GM23248 (cell line): ENCODE results near the gene SLC19A2. TPM values are rescaled to one million over a fixed set of nuclear protein-coding genes. Genes with fewer than 3 reads are reported as not detected.
A peak's percentile ranks its signal among the peaks of the same experiment; 100 is the strongest.
"Not testable (repeated sequence)": the region's sequence is repeated elsewhere in the genome, so short reads cannot be mapped to it uniquely, and the experiment has no call there.

Source experiments
- DNase-seq: peaks from one replicate; pipeline ENCODE4 v3.0.0-alpha.2; 2015
- H2AFZ ChIP-seq: fragments of 200-600 bp; sonication (generic); 2 replicates; pipeline ENCODE4 v1.6.1; 2016; ENCODE audit warnings: antibody characterized with exemption
- H3F3A ChIP-seq: fragments of 200-600 bp; sonication (generic); 2 replicates; pipeline ENCODE4 v1.6.1; 2016; ENCODE audit warnings: mild to moderate bottlenecking, antibody characterized with exemption, mixed run types; ENCODE audit not compliant: insufficient read depth
- H3K27ac ChIP-seq: fragments of 200-600 bp; sonication (generic); 2 replicates; pipeline ENCODE4 v1.5.1; 2016; ENCODE audit warnings: mild to moderate bottlenecking
- H3K27me3 ChIP-seq: fragments of 200-600 bp; sonication (generic); replicated peaks from 2 replicates; pipeline ENCODE4 v1.6.1; 2016; ENCODE audit warnings: mild to moderate bottlenecking; ENCODE audit not compliant: insufficient read depth
- H3K36me3 ChIP-seq: fragments of 200-600 bp; sonication (generic); 2 replicates; pipeline ENCODE4 v1.6.1; 2016; ENCODE audit warnings: low read depth, mild to moderate bottlenecking
- H3K4me1 ChIP-seq: fragments of 200-600 bp; sonication (generic); 2 replicates; pipeline ENCODE4 v1.6.1; 2016; ENCODE audit warnings: mild to moderate bottlenecking; ENCODE audit not compliant: insufficient read depth
- H3K4me2 ChIP-seq: fragments of 200-600 bp; sonication (generic); one replicate; pipeline ENCODE4 v1.6.1; 2016; ENCODE audit warnings: mild to moderate bottlenecking; ENCODE audit not compliant: unreplicated experiment
- H3K4me3 ChIP-seq: fragments of 200-600 bp; sonication (generic); 2 replicates; pipeline ENCODE4 v1.5.1; 2016; ENCODE audit warnings: mild to moderate bottlenecking
- H3K79me2 ChIP-seq: fragments of 200-600 bp; sonication (generic); 2 replicates; pipeline ENCODE4 v1.6.1; 2016; ENCODE audit warnings: mild to moderate bottlenecking; ENCODE audit not compliant: insufficient read depth
- H3K9ac ChIP-seq: fragments of 200-600 bp; sonication (generic); 2 replicates; pipeline ENCODE4 v1.6.1; 2016; ENCODE audit warnings: mild to moderate bottlenecking
- H3K9me2 ChIP-seq: fragments of 200-600 bp; sonication (generic); 2 replicates; pipeline ENCODE4 v1.6.1; 2016; ENCODE audit warnings: mixed run types, mild to moderate bottlenecking, moderate library complexity; ENCODE audit not compliant: insufficient read depth
- H3K9me3 ChIP-seq: fragments of 200-600 bp; sonication (generic); one replicate; pipeline ENCODE4 v1.6.1; 2017; ENCODE audit warnings: low read depth
- H4K20me1 ChIP-seq: fragments of 200-600 bp; sonication (generic); 2 replicates; pipeline ENCODE4 v1.6.0; 2016; ENCODE audit not compliant: insufficient read depth
- EZH2 ChIP-seq: fragments of 200-600 bp; sonication (generic); IDR thresholded peaks from 2 replicates; pipeline ENCODE4 v1.6.1; 2018; ENCODE audit warnings: antibody characterized with exemption, mild to moderate bottlenecking; ENCODE audit not compliant: insufficient read depth, poor library complexity, severe bottlenecking
- EZH2phosphoT487 ChIP-seq: fragments of 200-600 bp; sonication (generic); IDR thresholded peaks from 2 replicates; pipeline ENCODE4 v1.6.1; 2018; ENCODE audit warnings: antibody characterized with exemption, moderate library complexity, mild to moderate bottlenecking, low read depth; ENCODE audit not compliant: insufficient read depth
- WGBS, 2 experiments: methylation state at CpG; one replicate each; pipeline ENCODE4 v1.1.6; 2015 to 2017; ENCODE audit warnings: low lambda C conversion rate in 2 of 2, low coverage in 1 of 2; ENCODE audit errors: missing lambda C conversion rate in 2 of 2; 5-methylcytosine and 5-hydroxymethylcytosine counted together
- in situ Hi-C: fragments of 300-500 bp; cut with MboI; formaldehyde crosslinking; loops from 2 replicates; pipeline ENCODE4 v1.15.0; 2020
- polyA plus RNA-seq: library from polyadenylated mRNA; unstranded; fragments of >200 nt; fragmentation: Nextera tagmentation; extraction: Ambion mirVana; gene quantifications from 2 replicates; pipeline ENCODE4 v1.2.1, GENCODE V29; 2016
- total RNA-seq: library from RNA; depleted of rRNA; stranded (reverse); fragments of >200 nt; shearing (Covaris generic); gene quantifications from 2 replicates; pipeline ENCODE4 v1.2.3, GENCODE V29; 2014; rRNA removed

SLC19A2 gene, protein sequence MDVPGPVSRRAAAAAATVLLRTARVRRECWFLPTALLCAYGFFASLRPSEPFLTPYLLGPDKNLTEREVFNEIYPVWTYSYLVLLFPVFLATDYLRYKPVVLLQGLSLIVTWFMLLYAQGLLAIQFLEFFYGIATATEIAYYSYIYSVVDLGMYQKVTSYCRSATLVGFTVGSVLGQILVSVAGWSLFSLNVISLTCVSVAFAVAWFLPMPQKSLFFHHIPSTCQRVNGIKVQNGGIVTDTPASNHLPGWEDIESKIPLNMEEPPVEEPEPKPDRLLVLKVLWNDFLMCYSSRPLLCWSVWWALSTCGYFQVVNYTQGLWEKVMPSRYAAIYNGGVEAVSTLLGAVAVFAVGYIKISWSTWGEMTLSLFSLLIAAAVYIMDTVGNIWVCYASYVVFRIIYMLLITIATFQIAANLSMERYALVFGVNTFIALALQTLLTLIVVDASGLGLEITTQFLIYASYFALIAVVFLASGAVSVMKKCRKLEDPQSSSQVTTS
- total RNA-seq = 7.1 and 7.6 TPM in 2 replicates
- 2.1 and 2.6 TPM in 2 replicates for polyA plus RNA-seq

DNA sequence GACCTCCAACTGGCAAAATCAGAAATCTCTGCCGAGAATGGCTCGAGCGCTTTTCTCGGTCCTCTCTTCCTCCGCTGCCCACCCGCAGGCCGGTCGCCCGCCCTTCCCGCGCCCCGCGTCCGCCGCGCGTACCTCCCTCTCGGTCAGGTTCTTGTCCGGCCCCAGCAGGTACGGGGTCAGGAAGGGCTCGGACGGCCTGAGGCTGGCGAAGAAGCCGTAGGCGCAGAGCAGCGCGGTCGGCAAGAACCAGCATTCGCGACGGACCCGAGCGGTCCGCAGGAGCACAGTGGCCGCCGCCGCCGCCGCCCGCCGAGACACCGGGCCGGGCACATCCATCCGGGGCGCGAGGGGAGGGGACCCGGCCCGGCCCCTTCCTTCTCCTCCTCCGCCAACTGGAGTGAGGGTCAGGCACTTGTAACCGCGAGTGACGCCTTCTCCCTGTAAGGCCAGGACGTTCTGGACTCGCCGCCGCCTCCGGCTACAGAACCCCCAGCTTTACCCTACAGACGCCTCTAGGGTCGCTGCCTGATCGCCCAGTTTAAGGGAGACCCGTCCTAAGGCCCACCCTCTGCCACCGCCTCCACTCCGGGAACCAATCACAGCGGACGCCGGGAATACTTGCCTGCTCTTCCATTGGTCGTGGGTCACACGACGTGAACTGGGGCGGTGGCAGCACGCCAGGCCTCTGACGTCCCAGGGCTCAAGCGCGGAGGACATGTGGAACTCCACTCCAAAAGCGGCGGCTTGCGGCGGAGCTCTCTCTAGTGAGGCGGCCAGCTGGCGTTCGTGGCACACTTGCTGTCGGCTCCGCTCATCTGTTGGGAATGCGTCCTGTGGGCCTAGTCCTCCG lies at the start of gene SLC19A2:
Gene SLC19A2 (minus strand): TSS at position 514 of the 850 bp plus-strand sequence. CDS start 178 bp downstream, at position 336.
- Histone ChIP-seq H3K27me3 (no peaks in the 10 kb centered on the region), H3K9me2 (no peaks in the 10 kb centered on the region), H4K20me1 (no peaks in the 10 kb centered on the region), H3K9ac (peak within 1 kb of the TSS; percentile 94), H3K79me2 (peaks cover 45% of the 10 kb centered on the region), H3K9me3 (no peaks in the 10 kb centered on the region), H3K36me3 (no peaks in the 10 kb centered on the region), H3F3A (peaks cover 17% of the 10 kb centered on the region), H3K27ac (peak within 1 kb of the TSS; percentile 98), H3K4me2 (peak within 1 kb of the TSS; percentile 89), H2AFZ (peak within 1 kb of the TSS; percentile 90), H3K4me3 (peak within 1 kb of the TSS; percentile 83), H3K4me1 (peaks cover 28% of the 10 kb centered on the region)
- WGBS, 2 experiments = 0 to 2% methylated on average over 53 to 81 of the region's 85 CpGs
- TF ChIP-seq EZH2phosphoT487 (no peak), EZH2 (no peak)
- in situ Hi-C loops = no loop called here
- DNase-seq = peak; percentile 100

DNA sequence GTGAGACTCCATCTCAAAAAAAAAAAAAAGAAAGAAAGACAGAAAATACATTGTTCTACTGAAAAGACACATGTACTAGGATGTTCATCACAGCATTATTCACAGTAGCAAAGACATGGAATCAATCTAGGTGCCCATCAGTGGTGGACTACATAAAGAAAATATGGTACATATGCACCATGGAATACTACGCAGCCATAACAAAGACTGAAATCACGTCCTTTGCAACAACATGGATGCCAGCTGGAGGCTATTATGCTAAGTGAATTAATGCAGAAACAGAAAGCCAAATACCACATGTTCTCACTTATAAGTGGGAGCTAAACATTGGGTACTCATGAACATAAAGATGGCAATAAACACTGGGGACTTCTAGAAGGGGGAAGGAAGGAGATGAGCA lies 48.9 kb upstream of the SLC19A2 start:
- TF ChIP-seq EZH2 = no peak
- TF ChIP-seq EZH2phosphoT487 = no peak
- H3K9me3 ChIP-seq = no peaks in the 10 kb centered on the region
- H3K27me3 ChIP-seq = no peaks in the 10 kb centered on the region
- H3K9me2 ChIP-seq = no peaks in the 10 kb centered on the region
- no peak overlapping the region for H3K9ac ChIP-seq
- in situ Hi-C loops = no loop called here
- no peaks in the 10 kb centered on the region for H3F3A ChIP-seq
- H3K4me3 ChIP-seq = no peak overlapping the region
- no peak overlapping the region for H2AFZ ChIP-seq
- H3K4me2 ChIP-seq = no peak overlapping the region
- H3K4me1 ChIP-seq = no peaks in the 10 kb centered on the region
- H3K36me3 ChIP-seq = no peaks in the 10 kb centered on the region
- no peaks in the 10 kb centered on the region for H4K20me1 ChIP-seq
- WGBS, 2 experiments = 79 to 83% methylated on average over 2 of the region's 2 CpGs
- no peak for DNase-seq
- H3K79me2 ChIP-seq = no peaks in the 10 kb centered on the region
- no peak overlapping the region for H3K27ac ChIP-seq

DNA sequence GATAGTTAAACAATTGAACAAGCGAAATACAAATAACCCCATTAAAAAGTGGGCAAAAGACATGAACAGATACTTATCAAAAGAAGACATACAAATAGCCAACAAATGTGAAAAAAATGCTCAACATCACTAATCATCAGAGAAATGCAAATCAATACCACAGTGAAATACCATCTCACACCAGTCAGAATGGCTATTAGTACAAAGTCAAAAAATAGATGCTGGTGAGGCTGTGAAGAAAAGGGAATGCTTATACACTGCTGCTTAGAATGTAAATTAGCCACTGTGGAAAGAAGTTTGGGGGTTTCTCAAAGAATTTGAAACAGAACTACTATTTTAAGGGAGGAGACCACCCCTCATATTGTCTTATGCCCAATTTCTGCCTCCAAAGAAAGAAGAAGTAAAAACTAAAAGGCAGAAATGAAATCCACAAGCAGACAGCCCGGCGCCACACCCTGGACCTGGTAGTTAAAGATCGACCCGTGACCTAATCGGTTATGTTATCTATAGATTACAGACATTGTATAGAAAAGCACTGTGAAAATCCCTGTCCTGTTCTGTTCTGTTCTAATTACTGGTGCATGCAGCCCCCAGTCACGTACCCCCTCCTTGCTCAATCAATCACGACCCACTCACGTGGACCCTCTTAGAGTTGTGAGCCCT lies 47.9 kb upstream of the SLC19A2 start:
- H3K79me2 ChIP-seq, H3K27me3 ChIP-seq, H3K36me3 ChIP-seq, H3K4me2 ChIP-seq, H3F3A ChIP-seq, H3K9ac ChIP-seq, H3K9me2 ChIP-seq, H2AFZ ChIP-seq, H3K27ac ChIP-seq, H3K9me3 ChIP-seq, H3K4me1 ChIP-seq, in situ Hi-C loops, H4K20me1 ChIP-seq, DNase-seq, H3K4me3 ChIP-seq: not testable (repeated sequence)
- 75 to 89% methylated on average over 9 of the region's 9 CpGs for WGBS, 2 experiments

DNA sequence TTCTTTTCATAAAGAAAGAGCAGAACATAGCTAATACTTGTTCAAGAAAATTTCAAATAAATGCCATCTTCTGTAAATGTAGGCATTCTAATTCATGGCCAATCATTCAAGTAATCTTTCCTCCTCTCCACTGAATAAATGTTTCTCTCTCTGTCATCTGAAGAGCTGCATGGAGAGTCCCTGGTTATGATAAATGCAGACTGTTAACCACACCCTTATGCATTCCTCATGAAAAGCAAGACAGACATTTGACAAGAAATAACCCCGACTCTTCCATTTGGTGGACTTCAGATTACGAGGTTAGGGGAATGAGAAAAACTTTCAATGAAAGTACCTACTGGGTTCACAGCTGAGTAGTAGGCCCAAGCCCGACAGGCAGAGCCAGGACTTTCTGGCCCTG lies 44.7 kb upstream of the SLC19A2 start:
- Histone ChIP-seq H3K4me2 (no peak overlapping the region), H4K20me1 (no peaks in the 10 kb centered on the region), H3K4me3 (no peak overlapping the region), H3K9me3 (no peaks in the 10 kb centered on the region), H3F3A (no peaks in the 10 kb centered on the region), H2AFZ (no peak overlapping the region), H3K79me2 (no peaks in the 10 kb centered on the region), H3K4me1 (no peaks in the 10 kb centered on the region), H3K27ac (no peak overlapping the region), H3K36me3 (no peaks in the 10 kb centered on the region), H3K9ac (no peak overlapping the region), H3K9me2 (no peaks in the 10 kb centered on the region), H3K27me3 (no peaks in the 10 kb centered on the region)
- TF ChIP-seq EZH2phosphoT487 (no peak), EZH2 (no peak)
- DNase-seq = no peak
- 54 to 56% methylated on average over 3 of the region's 3 CpGs for WGBS, 2 experiments
- in situ Hi-C loops = no loop called here
